HepG2 (cell line): ENCODE data around the gene C5orf15. TPM values are rescaled to one million over a fixed set of nuclear protein-coding genes. Genes with fewer than 3 reads are reported as not detected.

Experiments
- ATAC-seq: fragments of 200-7000 bp; cut with Tn5 transposase; 3 replicates; pipeline ENCODE4 v1.9.1; 2020; ENCODE audit warnings: mild to moderate bottlenecking, moderate library complexity
- BruUV-seq: library from RNA; stranded (reverse); fragments of 400-500 nt; replicated peaks from 2 replicates; lab custom pipeline; 2021; lab: Mats Ljungman, UMichigan
- CTCF ChIA-PET: fragments of 300-600 bp; formaldehyde crosslinking; extraction: SDS; loops from one replicate; lab custom pipeline; 2021; ENCODE audit warnings: low total read pairs, inconsistent platforms, low intra/inter-chr PET ratio; lab: Yijun Ruan, JAX
- POLR2A ChIA-PET: fragments of 350-600 bp; sonication (Branson Sonifier 250); formaldehyde crosslinking; loops from one replicate; lab custom pipeline; 2020; ENCODE audit warnings: antibody characterized with exemption, inconsistent platforms; lab: Yijun Ruan, JAX
- DNase-seq: peaks from one replicate; pipeline ENCODE4 v3.0.0-alpha.2; 2015; ENCODE audit warnings: low spot score
- FAIRE-seq: peaks from 3 replicates; lab custom pipeline; 2011; peaks lifted over from hg19 to GRCh38; lab: Jason Lieb, UNC
- H2AFZ ChIP-seq: one replicate; pipeline ENCODE4 v1.6.1; 2011; ENCODE audit warnings: low read length, inconsistent platforms
- H3K27ac ChIP-seq: fragments of 300-600 bp; 3 replicates; pipeline ENCODE4 v1.8.0; 2011; ENCODE audit warnings: mixed run types, mild to moderate bottlenecking, mixed read lengths, low read length, inconsistent platforms; ENCODE audit not compliant: insufficient read depth; ENCODE audit errors: extremely low read length
- H3K27me3 ChIP-seq, 2 experiments: fragments of 200-600 bp in 1 of 2; 2 replicates in 1 of 2; 3 replicates in 1 of 2; pipeline versions ENCODE4 v1.6.0 to v1.8.0; 2011; ENCODE audit warnings: low read length in 2 of 2, mild to moderate bottlenecking in 2 of 2, moderate library complexity in 2 of 2, inconsistent platforms in 1 of 2; ENCODE audit not compliant: insufficient read depth in 2 of 2, control insufficient read depth in 1 of 2
- H3K36me3 ChIP-seq, 2 experiments: fragments of 200-600 bp in 1 of 2; replicated peaks in 1 of 2; 2 replicates in 1 of 2; 3 replicates in 1 of 2; pipeline versions ENCODE4 v1.5.1 to v1.8.0; 2011; ENCODE audit warnings: low read length in 2 of 2, inconsistent platforms in 1 of 2; ENCODE audit not compliant: insufficient read depth in 2 of 2, control insufficient read depth in 1 of 2
- H3K4me1 ChIP-seq: 2 replicates; pipeline ENCODE4 v1.5.1; 2012; ENCODE audit warnings: low read length, inconsistent platforms; ENCODE audit not compliant: insufficient read depth
- H3K4me2 ChIP-seq: 2 replicates; pipeline ENCODE4 v1.6.0; 2011; ENCODE audit warnings: low read depth, low read length, inconsistent platforms
- H3K4me3 ChIP-seq, 3 experiments: fragments of 200-600 bp in 1 of 3; sonication (generic), shearing (Covaris generic) in 1 of 3; replicated peaks in 1 of 3; 2 replicates each; pipeline ENCODE4 v1.5.1; 2011 to 2016; ENCODE audit warnings: low read length in 3 of 3, inconsistent platforms in 2 of 3, low read depth in 2 of 3, mild to moderate bottlenecking in 2 of 3, control low read depth in 1 of 3, mixed read lengths in 1 of 3; ENCODE audit not compliant: insufficient read depth in 1 of 3
- H3K79me2 ChIP-seq: one replicate; pipeline ENCODE4 v1.6.1; 2011; ENCODE audit warnings: low read length, inconsistent platforms; ENCODE audit not compliant: insufficient read depth
- H3K9ac ChIP-seq: 2 replicates; pipeline ENCODE4 v1.6.0; 2011; ENCODE audit warnings: mild to moderate bottlenecking, low read depth, low read length, inconsistent platforms; ENCODE audit not compliant: insufficient read depth
- H3K9me3 ChIP-seq: 2 replicates; pipeline ENCODE4 v1.5.1; 2012; ENCODE audit warnings: mild to moderate bottlenecking, low read length
- H4K20me1 ChIP-seq: 2 replicates; pipeline ENCODE4 v1.6.0; 2011; ENCODE audit warnings: inconsistent platforms, mild to moderate bottlenecking, low read length, moderate library complexity; ENCODE audit not compliant: insufficient read depth
- BCLAF1 ChIP-seq: fragments of 450-650 bp; IDR thresholded peaks from 2 replicates; pipeline ENCODE4 v1.6.1; 2017; ENCODE audit warnings: mild to moderate bottlenecking
- KLF9 ChIP-seq: IDR thresholded peaks from 2 replicates; pipeline ENCODE4 v1.6.1; 2016; ENCODE audit warnings: low read depth
- NFE2L2 ChIP-seq: fragments of 150-350 bp; IDR thresholded peaks from 2 replicates; pipeline ENCODE4 v1.6.1; 2014; ENCODE audit warnings: low read length
- STAG1 ChIP-seq: sonication (generic); formaldehyde crosslinking; IDR thresholded peaks from 2 replicates; pipeline ENCODE4 v1.4.0; 2020; ENCODE audit warnings: missing genetic modification reagents
- TCF7 ChIP-seq: sonication (generic); IDR thresholded peaks from 2 replicates; pipeline ENCODE4 v1.6.1; 2016; ENCODE audit warnings: antibody characterized with exemption, low read depth
- THRA ChIP-seq: sonication (generic); formaldehyde crosslinking; IDR thresholded peaks from 2 replicates; pipeline ENCODE4 v1.4.0; 2020; ENCODE audit warnings: missing genetic modification reagents, borderline replicate concordance
- ZBTB21 ChIP-seq: sonication (generic); formaldehyde crosslinking; IDR thresholded peaks from 2 replicates; pipeline ENCODE4 v1.4.0; 2020; ENCODE audit warnings: missing genetic modification reagents
- ZNF12 ChIP-seq: sonication (generic); formaldehyde crosslinking; IDR thresholded peaks from 2 replicates; pipeline ENCODE4 v1.5.0; 2020; ENCODE audit warnings: missing genetic modification reagents
- ZNF124 ChIP-seq: sonication (generic); formaldehyde crosslinking; IDR thresholded peaks from 2 replicates; pipeline ENCODE4 v1.4.0; 2020; ENCODE audit warnings: missing genetic modification reagents
- ZNF607 ChIP-seq: sonication (generic); formaldehyde crosslinking; IDR thresholded peaks from 2 replicates; pipeline ENCODE4 v1.5.1; 2020; ENCODE audit warnings: missing genetic modification reagents, mild to moderate bottlenecking, borderline replicate concordance
- ZNF691 ChIP-seq: sonication (generic); formaldehyde crosslinking; IDR thresholded peaks from 2 replicates; pipeline ENCODE4 v1.4.0; 2020; ENCODE audit warnings: missing genetic modification reagents, low read depth, mild to moderate bottlenecking, borderline replicate concordance
- ZNF724P ChIP-seq: sonication (generic); formaldehyde crosslinking; IDR thresholded peaks from 2 replicates; pipeline ENCODE4 v1.8.0; 2022; ENCODE audit warnings: missing genetic modification reagents, borderline replicate concordance
- ZNF792 ChIP-seq: IDR thresholded peaks from 2 replicates; pipeline ENCODE4 v1.6.1; 2016
- ZNF83 ChIP-seq: sonication (generic); formaldehyde crosslinking; IDR thresholded peaks from 2 replicates; pipeline ENCODE4 v1.4.0; 2020; ENCODE audit warnings: missing genetic modification reagents, mild to moderate bottlenecking, borderline replicate concordance
- ZSCAN12 ChIP-seq: sonication (generic); formaldehyde crosslinking; IDR thresholded peaks from 2 replicates; pipeline ENCODE4 v1.9.0; 2021; ENCODE audit warnings: mild to moderate bottlenecking, missing genetic modification reagents
- WGBS: methylation state at CpG from one replicate; pipeline ENCODE4 v1.1.6; 2017; ENCODE audit warnings: low lambda C conversion rate; 5-methylcytosine and 5-hydroxymethylcytosine counted together
- in situ Hi-C: cut with HindIII; loops from 2 replicates; pipeline ENCODE4 v1.10.0; 2017; ENCODE audit warnings: low pct_unique_long_range_greater_than_20kb; ENCODE audit not compliant: extremely low pct_ligation_motif_present
- intact Hi-C: fragments of 100-400 bp; cut with micrococcal nuclease; formaldehyde crosslinking; loops from one replicate; pipeline ENCODE4 v1.10.0; 2022; ENCODE audit not compliant: unreplicated experiment
- polyA plus RNA-seq, 8 experiments: library from polyadenylated mRNA; depleted of rRNA in 3 of 8; stranded (reverse) in 7 of 8; unstranded in 1 of 8; fragments of >200 nt; fragmentation: Illumina TruSeq in 4 of 8; extraction: Trizol in 4 of 8; gene quantifications; 2 replicates each; pipeline versions ENCODE4 v1.2.1 to v1.2.3, GENCODE V29; 2011 to 2016; ENCODE audit warnings: low read depth in 4 of 8, missing spikeins in 1 of 8, mixed read lengths in 1 of 8; ENCODE audit not compliant: insufficient read depth in 1 of 8
- total RNA-seq, 5 experiments: library from RNA; depleted of rRNA; stranded (reverse); fragments of >200 nt; fragmentation: Illumina TruSeq; extraction: Trizol; gene quantifications; 2 replicates each; pipeline ENCODE4 v1.2.3, GENCODE V29; 2016; ENCODE audit warnings: low read depth in 1 of 5

The C5orf15 gene
- total and polyA plus RNA-seq, 2 of the 13 experiments (the other 11 are each of a cell fraction or from before 2014, with no cell fraction given): 58.5 to 82.7 TPM

GRCh38 chr5:133957591-133957990, 10.8 kb downstream of the C5orf15 start:
- TF ChIP-seq NFE2L2 (no peak), TCF7 (no peak), STAG1 (no peak), ZNF83 (CRISPR knock-in tag) (no peak), ZSCAN12 (CRISPR knock-in tag) (no peak), BCLAF1 (no peak), ZNF792 (CRISPR knock-in tag) (no peak), THRA (no peak), ZNF724P (no peak), ZNF124 (no peak), ZBTB21 (CRISPR knock-in tag) (no peak), ZNF607 (CRISPR knock-in tag) (no peak), ZNF691 (CRISPR knock-in tag) (no peak), ZNF12 (CRISPR knock-in tag) (no peak), KLF9 (CRISPR knock-in tag) (no peak)
- no peaks in the 10 kb centered on the region for H4K20me1 ChIP-seq
- ATAC-seq (no peak), DNase-seq (no peak), FAIRE-seq (no peak)
- H3K27me3 ChIP-seq: no peaks in the 10 kb centered on the region
- no peak overlapping the region for H3K4me2 ChIP-seq
- H3K27ac ChIP-seq: no peak overlapping the region
- no TSS peak for BruUV-seq
- POLR2A ChIA-PET: no interaction called here
- H3K9me3 ChIP-seq: no peaks in the 10 kb centered on the region
- WGBS: 100% methylated on average over 1 of the region's 1 CpG
- no peak overlapping the region for H3K4me3 ChIP-seq
- H3K9ac ChIP-seq: no peak overlapping the region
- H3K79me2 ChIP-seq: peaks cover 11% of the 10 kb centered on the region
- no peak overlapping the region for H2AFZ ChIP-seq
- CTCF ChIA-PET: no interaction called here
- H3K4me1 ChIP-seq: peaks cover 16% of the 10 kb centered on the region
- intact Hi-C loops (no loop called here), in situ Hi-C loops (no loop called here)
- peaks cover 2 to 36% of the 10 kb centered on the region in 2 experiments; a peak in 4 of 5 replicates for H3K36me3 ChIP-seq
